NK-92 (cell line): ENCODE results near the gene SOX8.

Source experiments
- DNase-seq: peaks from one replicate; lab custom pipeline; 2025; ENCODE audit not compliant: unreplicated experiment; lab: John Stamatoyannopoulos, UW

The SOX8 gene

GRCh38 chr16:986411-986810, 4.8 kb downstream of the SOX8 start:
- no peak for DNase-seq

- no peak for DNase-seq
These were observed 5.5 kb downstream of the SOX8 start for GRCh38 chr16:986925-987582.

GRCh38 chr16:987906-988305, 6.3 kb downstream of the SOX8 start:
- DNase-seq, result no peak

- DNase-seq, result no peak
These were observed 7.1 kb downstream of the SOX8 start for GRCh38 chr16:988471-989353.

- no peak for DNase-seq
These were observed 7.8 kb downstream of the SOX8 start for GRCh38 chr16:989354-989814.

GRCh38 chr16:990516-991291, 9.1 kb downstream of the SOX8 start:
- DNase-seq, result no peak

GRCh38 chr16:991345-991744, 9.8 kb downstream of the SOX8 start:
- DNase-seq, result no peak

GRCh38 chr16:991773-992172, 10.2 kb downstream of the SOX8 start:
- DNase-seq, result no peak

- no peak for DNase-seq
These were observed 12.2 kb downstream of the SOX8 start for GRCh38 chr16:993731-994130.

- no peak for DNase-seq
These were observed 13.5 kb downstream of the SOX8 start for GRCh38 chr16:995087-995486.

GRCh38 chr16:995783-996182, 14.2 kb downstream of the SOX8 start:
- DNase-seq, result no peak

- DNase-seq, result no peak
These were observed 15.1 kb downstream of the SOX8 start for GRCh38 chr16:996681-997080.

- no peak for DNase-seq
These were observed 16.0 kb downstream of the SOX8 start for GRCh38 chr16:997440-998051.

GRCh38 chr16:998211-998610, 16.6 kb downstream of the SOX8 start:
- no peak for DNase-seq

GRCh38 chr16:998615-999014, 17.0 kb downstream of the SOX8 start:
- no peak for DNase-seq

GRCh38 chr16:999677-1000076, 18.1 kb downstream of the SOX8 start:
- no peak for DNase-seq

GRCh38 chr16:1000608-1001007, 19.0 kb downstream of the SOX8 start:
- DNase-seq, result no peak

GRCh38 chr16:1001096-1001495, 19.5 kb downstream of the SOX8 start:
- DNase-seq, result no peak

GRCh38 chr16:1002399-1003166, 21.0 kb downstream of the SOX8 start:
- DNase-seq, result no peak
